Measurements from ENCODE around the gene R3HDM2. TPM values are rescaled to one million over a fixed set of nuclear protein-coding genes. Genes with fewer than 3 reads are reported as not detected.

R3HDM2 gene
- total and polyA plus RNA-seq, 2 donors (not counting 1 experiment from before 2014, with no cell fraction given), result 104 to 129 TPM

DNA sequence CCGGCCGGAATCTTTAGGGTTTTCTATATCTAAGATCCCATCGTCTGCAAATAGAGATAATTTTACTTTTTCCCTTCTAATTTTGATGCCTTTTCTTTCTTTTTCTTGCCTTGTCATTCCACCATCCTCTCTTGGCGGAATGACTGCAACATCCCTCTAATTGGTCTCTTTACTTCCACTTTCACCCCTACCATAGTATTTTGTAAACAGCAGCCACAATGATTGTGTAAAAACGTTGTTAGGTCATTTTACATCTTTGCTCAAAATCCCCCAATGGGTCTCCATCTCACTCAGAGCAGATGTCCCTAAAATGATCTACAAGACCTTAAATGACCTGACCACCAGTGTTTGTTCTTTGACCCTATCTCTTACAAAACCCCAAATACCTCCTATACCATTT is 99.9 kb downstream of the R3HDM2 start:
- no peaks in the 10 kb centered on the region for H3K27me3 ChIP-seq (replicated peaks in 1 of 4; ENCODE audit: control extremely low read depth in 1 of 4, control insufficient read depth in 3 of 4, insufficient read depth in 4 of 4, low read length in 3 of 4)
- H3K4me1 ChIP-seq (ENCODE audit: control insufficient read depth in 2 of 2, insufficient read depth in 2 of 2, low read length in 2 of 2), result no peaks in the 10 kb centered on the region
- no peak for DNase-seq
- H3K79me2 ChIP-seq (ENCODE audit: control insufficient read depth, insufficient read depth, low read length), result peaks cover 19% of the 10 kb centered on the region
- TF ChIP-seq EZH2 (IDR thresholded peaks at IDR 0.05; ENCODE audit: borderline replicate concordance, insufficient read depth, low read depth, low read length, poor library complexity, severe bottlenecking) (no peak), CTCF (IDR thresholded peaks at IDR 0.05) (no peak)
- Mint-ChIP-seq H3K27me3 (no peaks in the 10 kb centered on the region), H3K4me1 (no peaks in the 10 kb centered on the region), H3K27ac (no peak overlapping the region), H3K9me3 (ENCODE audit: insufficient read depth) (no peaks in the 10 kb centered on the region), H3K4me3 (no peak overlapping the region)
- no peak overlapping the region for H3K27ac ChIP-seq (ENCODE audit: low read length in 2 of 2)
- peaks cover under 1% of the 10 kb centered on the region for H4K20me1 ChIP-seq (ENCODE audit: control insufficient read depth, insufficient read depth, low read length, poor library complexity, severe bottlenecking)
- peaks cover 2 to 20% of the 10 kb centered on the region in 2 experiments for H3K36me3 ChIP-seq (replicated peaks in 1 of 2; ENCODE audit: control extremely low read depth in 1 of 2, control insufficient read depth in 1 of 2, extremely low read depth in 1 of 2, insufficient read depth in 2 of 2, low read length in 1 of 2)
- 98% methylated on average over 5 of the region's 5 CpGs for WGBS (ENCODE audit: insufficient coverage)
- POLR2A ChIA-PET, result no interaction called here
- no peak overlapping the region for H2AFZ ChIP-seq (ENCODE audit: insufficient read depth, low read depth, low read length, poor library complexity, severe bottlenecking)
- no peak overlapping the region for H3K4me2 ChIP-seq (replicated peaks; ENCODE audit: low read depth, low read length, poor library complexity, severe bottlenecking)
- ATAC-seq (ENCODE audit: low read depth), result no peak
- H3K9ac ChIP-seq (ENCODE audit: low read length), result no peak overlapping the region
- H3K4me3 ChIP-seq (ENCODE audit: control extremely low read depth in 1 of 5, extremely low read depth in 1 of 5, insufficient read depth in 1 of 5, low read depth in 2 of 5, low read length in 4 of 5), result no peak overlapping the region
- CTCF ChIA-PET, result interaction anchor here (1.1 kb wide), 1 partner anchor 8 kb away, joined by 3 read pairs; no protein-coding TSS in a partner anchor
- H3K9me3 ChIP-seq (ENCODE audit: control extremely low read depth in 1 of 3, control insufficient read depth in 2 of 3, insufficient read depth in 1 of 3, low read length in 2 of 3), result no peaks in the 10 kb centered on the region
- intact Hi-C loops (cut with micrococcal nuclease), result no loop called here

- Mint-ChIP-seq H3K9me3 (ENCODE audit: insufficient read depth) (no peaks in the 10 kb centered on the region), H3K4me1 (peaks cover 5% of the 10 kb centered on the region), H3K4me3 (no peak overlapping the region), H3K27ac (no peak overlapping the region), H3K27me3 (no peaks in the 10 kb centered on the region)
- WGBS (ENCODE audit: insufficient coverage), result no CpG with 5 or more reads among the region's 4 CpGs
- H3K27me3 ChIP-seq (replicated peaks in 1 of 4; ENCODE audit: control extremely low read depth in 1 of 4, control insufficient read depth in 3 of 4, insufficient read depth in 4 of 4, low read length in 3 of 4), result no peaks in the 10 kb centered on the region
- intact Hi-C loops (cut with micrococcal nuclease), result no loop called here
- DNase-seq (no peak), ATAC-seq (ENCODE audit: low read depth) (no peak)
- H3K4me1 ChIP-seq (ENCODE audit: control insufficient read depth in 2 of 2, insufficient read depth in 2 of 2, low read length in 2 of 2), result no peaks in the 10 kb centered on the region
- peaks cover 2 to 22% of the 10 kb centered on the region in 2 experiments for H3K36me3 ChIP-seq (replicated peaks in 1 of 2; ENCODE audit: control extremely low read depth in 1 of 2, control insufficient read depth in 1 of 2, extremely low read depth in 1 of 2, insufficient read depth in 2 of 2, low read length in 1 of 2)
- no peaks in the 10 kb centered on the region for H3K9me3 ChIP-seq (ENCODE audit: control extremely low read depth in 1 of 3, control insufficient read depth in 2 of 3, insufficient read depth in 1 of 3, low read length in 2 of 3)
- no peak overlapping the region for H3K4me2 ChIP-seq (replicated peaks; ENCODE audit: low read depth, low read length, poor library complexity, severe bottlenecking)
- no peaks in the 10 kb centered on the region for H4K20me1 ChIP-seq (ENCODE audit: control insufficient read depth, insufficient read depth, low read length, poor library complexity, severe bottlenecking)
- no peak overlapping the region for H3K4me3 ChIP-seq (ENCODE audit: control extremely low read depth in 1 of 5, extremely low read depth in 1 of 5, insufficient read depth in 1 of 5, low read depth in 2 of 5, low read length in 4 of 5)
- H3K79me2 ChIP-seq (ENCODE audit: control insufficient read depth, insufficient read depth, low read length), result peaks cover 23% of the 10 kb centered on the region
- no peak overlapping the region for H3K27ac ChIP-seq (ENCODE audit: low read length in 2 of 2)
- ChIA-PET CTCF (interaction anchor here (0.6 kb wide), 1 partner anchor 47 kb away, joined by 4 read pairs; no protein-coding TSS in a partner anchor), POLR2A (no interaction called here)
- TF ChIP-seq CTCF (IDR thresholded peaks at IDR 0.05), result no peak
- no peak for TF ChIP-seq EZH2 (IDR thresholded peaks at IDR 0.05; ENCODE audit: borderline replicate concordance, insufficient read depth, low read depth, low read length, poor library complexity, severe bottlenecking)
- H2AFZ ChIP-seq (ENCODE audit: insufficient read depth, low read depth, low read length, poor library complexity, severe bottlenecking), result no peak overlapping the region
- H3K9ac ChIP-seq (ENCODE audit: low read length), result no peak overlapping the region
These were observed 101.6 kb downstream of the R3HDM2 start for GRCh38 chr12:57329219-57329618.

Data from B cell (primary cell).